ENCODE data around the gene MME. TPM values are rescaled to one million over a fixed set of nuclear protein-coding genes. Genes with fewer than 3 reads are reported as not detected.

MME gene
- total RNA-seq, 1 experiment from 2014 or later: 388 TPM

DNA sequence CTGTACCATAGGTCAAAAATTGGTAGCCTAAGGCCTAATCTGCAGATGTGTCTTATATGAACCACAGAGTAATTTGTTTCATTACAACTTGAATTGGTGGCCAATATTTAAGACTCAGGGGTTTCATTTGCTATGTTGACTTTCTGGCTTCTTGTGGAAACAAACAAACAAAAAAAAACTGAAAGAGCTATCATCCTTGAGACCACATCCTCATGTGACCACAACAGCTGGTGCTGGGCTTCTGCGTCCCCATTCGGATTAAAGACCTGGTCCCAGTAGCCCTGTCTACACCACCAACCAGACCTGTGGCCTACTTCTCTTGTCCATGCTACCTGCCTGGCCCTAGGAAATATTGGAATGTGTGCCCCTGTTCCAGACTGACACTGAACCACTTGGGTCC is 151.7 kb downstream of the MME start:
- peak; percentile 91 for DNase-seq (ENCODE audit: low read depth)

DNA sequence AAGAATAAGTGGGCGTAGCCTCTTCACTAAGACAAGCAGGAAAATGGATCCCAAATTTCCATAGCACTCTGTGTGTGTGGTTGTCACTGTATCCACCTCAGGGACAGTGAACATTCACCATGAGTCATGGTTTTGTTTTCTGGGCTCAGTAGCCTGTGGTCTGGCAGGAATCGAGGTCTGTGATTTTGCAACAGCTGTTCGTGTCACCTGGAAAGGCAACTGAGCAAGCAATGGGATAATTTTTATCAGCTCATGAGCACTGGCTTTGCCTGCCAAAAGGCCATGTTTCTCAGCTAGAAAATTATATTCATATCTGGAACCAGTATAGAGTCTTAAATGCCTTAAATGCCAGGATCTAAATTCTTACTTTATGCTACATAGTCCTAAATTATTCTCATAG is 152.5 kb downstream of the MME start:
- DNase-seq (ENCODE audit: low read depth): peak; percentile 100

DNA sequence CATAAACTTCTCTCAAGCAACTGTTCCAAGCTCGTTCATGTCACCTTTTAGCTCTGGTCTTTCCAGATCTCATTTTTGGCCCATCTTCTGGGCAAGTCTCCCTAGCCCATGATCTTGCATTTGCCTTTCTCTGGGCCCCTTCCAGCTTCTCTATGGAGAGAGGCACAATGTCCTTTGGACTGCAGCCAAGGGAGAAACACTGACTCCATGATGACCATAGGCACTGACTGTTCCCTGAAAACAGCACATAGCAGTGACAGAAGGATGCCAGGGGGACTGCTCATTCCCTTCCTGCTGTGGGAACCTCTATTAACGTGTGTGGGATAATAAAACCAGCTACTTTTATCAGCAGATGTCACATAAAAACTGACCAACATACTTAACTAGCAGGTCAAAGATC is 153.1 kb downstream of the MME start:
- peak; percentile 97 for DNase-seq (ENCODE audit: low read depth)

Other genes with a start within 250 kb of the MME start
- gene STRIT1, start 213.4 kb downstream of the MME start, total RNA-seq (2014; rRNA removed): not detected in 2 replicates